HepG2 (cell line): ENCODE data around the gene SDC1. TPM values are rescaled to one million over a fixed set of nuclear protein-coding genes. Genes with fewer than 3 reads are reported as not detected.

ENCODE experiments used
- ATAC-seq: fragments of 200-7000 bp; cut with Tn5 transposase; 3 replicates; pipeline ENCODE4 v1.9.1; 2020; ENCODE audit warnings: mild to moderate bottlenecking, moderate library complexity
- BruUV-seq: library from RNA; stranded (reverse); fragments of 400-500 nt; replicated peaks from 2 replicates; lab custom pipeline; 2021; lab: Mats Ljungman, UMichigan
- CTCF ChIA-PET: fragments of 300-600 bp; formaldehyde crosslinking; extraction: SDS; loops from one replicate; lab custom pipeline; 2021; ENCODE audit warnings: low total read pairs, inconsistent platforms, low intra/inter-chr PET ratio; lab: Yijun Ruan, JAX
- POLR2A ChIA-PET: fragments of 350-600 bp; sonication (Branson Sonifier 250); formaldehyde crosslinking; loops from one replicate; lab custom pipeline; 2020; ENCODE audit warnings: antibody characterized with exemption, inconsistent platforms; lab: Yijun Ruan, JAX
- DNase-seq: peaks from one replicate; pipeline ENCODE4 v3.0.0-alpha.2; 2015; ENCODE audit warnings: low spot score
- FAIRE-seq: peaks from 3 replicates; lab custom pipeline; 2011; peaks lifted over from hg19 to GRCh38; lab: Jason Lieb, UNC
- H2AFZ ChIP-seq: one replicate; pipeline ENCODE4 v1.6.1; 2011; ENCODE audit warnings: low read length, inconsistent platforms
- H3K27ac ChIP-seq: fragments of 300-600 bp; 3 replicates; pipeline ENCODE4 v1.8.0; 2011; ENCODE audit warnings: mixed run types, mild to moderate bottlenecking, mixed read lengths, low read length, inconsistent platforms; ENCODE audit not compliant: insufficient read depth; ENCODE audit errors: extremely low read length
- H3K27me3 ChIP-seq, 2 experiments: fragments of 200-600 bp in 1 of 2; 2 replicates in 1 of 2; 3 replicates in 1 of 2; pipeline versions ENCODE4 v1.6.0 to v1.8.0; 2011; ENCODE audit warnings: low read length in 2 of 2, mild to moderate bottlenecking in 2 of 2, moderate library complexity in 2 of 2, inconsistent platforms in 1 of 2; ENCODE audit not compliant: insufficient read depth in 2 of 2, control insufficient read depth in 1 of 2
- H3K36me3 ChIP-seq, 2 experiments: fragments of 200-600 bp in 1 of 2; replicated peaks in 1 of 2; 2 replicates in 1 of 2; 3 replicates in 1 of 2; pipeline versions ENCODE4 v1.5.1 to v1.8.0; 2011; ENCODE audit warnings: low read length in 2 of 2, inconsistent platforms in 1 of 2; ENCODE audit not compliant: insufficient read depth in 2 of 2, control insufficient read depth in 1 of 2
- H3K4me1 ChIP-seq: 2 replicates; pipeline ENCODE4 v1.5.1; 2012; ENCODE audit warnings: low read length, inconsistent platforms; ENCODE audit not compliant: insufficient read depth
- H3K4me2 ChIP-seq: 2 replicates; pipeline ENCODE4 v1.6.0; 2011; ENCODE audit warnings: low read depth, low read length, inconsistent platforms
- H3K4me3 ChIP-seq, 3 experiments: fragments of 200-600 bp in 1 of 3; sonication (generic), shearing (Covaris generic) in 1 of 3; replicated peaks in 1 of 3; 2 replicates each; pipeline ENCODE4 v1.5.1; 2011 to 2016; ENCODE audit warnings: low read length in 3 of 3, inconsistent platforms in 2 of 3, low read depth in 2 of 3, mild to moderate bottlenecking in 2 of 3, control low read depth in 1 of 3, mixed read lengths in 1 of 3; ENCODE audit not compliant: insufficient read depth in 1 of 3
- H3K79me2 ChIP-seq: one replicate; pipeline ENCODE4 v1.6.1; 2011; ENCODE audit warnings: low read length, inconsistent platforms; ENCODE audit not compliant: insufficient read depth
- H3K9ac ChIP-seq: 2 replicates; pipeline ENCODE4 v1.6.0; 2011; ENCODE audit warnings: mild to moderate bottlenecking, low read depth, low read length, inconsistent platforms; ENCODE audit not compliant: insufficient read depth
- H3K9me3 ChIP-seq: 2 replicates; pipeline ENCODE4 v1.5.1; 2012; ENCODE audit warnings: mild to moderate bottlenecking, low read length
- H4K20me1 ChIP-seq: 2 replicates; pipeline ENCODE4 v1.6.0; 2011; ENCODE audit warnings: inconsistent platforms, mild to moderate bottlenecking, low read length, moderate library complexity; ENCODE audit not compliant: insufficient read depth
- AGO2 ChIP-seq: fragments of 200-400 bp; formaldehyde crosslinking; optimal IDR thresholded peaks from 2 replicates; pipeline ENCODE3; 2017; ENCODE audit warnings: mild to moderate bottlenecking, low read depth, low read length, moderate library complexity
- E2F2 ChIP-seq: sonication (generic); formaldehyde crosslinking; IDR thresholded peaks from 2 replicates; pipeline ENCODE4 v1.4.0; 2020; ENCODE audit warnings: missing genetic modification reagents, borderline replicate concordance
- WGBS: methylation state at CpG from one replicate; pipeline ENCODE4 v1.1.6; 2017; ENCODE audit warnings: low lambda C conversion rate; 5-methylcytosine and 5-hydroxymethylcytosine counted together
- in situ Hi-C: cut with HindIII; loops from 2 replicates; pipeline ENCODE4 v1.10.0; 2017; ENCODE audit warnings: low pct_unique_long_range_greater_than_20kb; ENCODE audit not compliant: extremely low pct_ligation_motif_present
- intact Hi-C: fragments of 100-400 bp; cut with micrococcal nuclease; formaldehyde crosslinking; loops from one replicate; pipeline ENCODE4 v1.10.0; 2022; ENCODE audit not compliant: unreplicated experiment
- polyA plus RNA-seq, 8 experiments: library from polyadenylated mRNA; depleted of rRNA in 3 of 8; stranded (reverse) in 7 of 8; unstranded in 1 of 8; fragments of >200 nt; fragmentation: Illumina TruSeq in 4 of 8; extraction: Trizol in 4 of 8; gene quantifications; 2 replicates each; pipeline versions ENCODE4 v1.2.1 to v1.2.3, GENCODE V29; 2011 to 2016; ENCODE audit warnings: low read depth in 4 of 8, missing spikeins in 1 of 8, mixed read lengths in 1 of 8; ENCODE audit not compliant: insufficient read depth in 1 of 8
- total RNA-seq, 5 experiments: library from RNA; depleted of rRNA; stranded (reverse); fragments of >200 nt; fragmentation: Illumina TruSeq; extraction: Trizol; gene quantifications; 2 replicates each; pipeline ENCODE4 v1.2.3, GENCODE V29; 2016; ENCODE audit warnings: low read depth in 1 of 5
- TF ChIP-seq, protein P1 (sequence below): sonication (generic); formaldehyde crosslinking; IDR thresholded peaks from 2 replicates; pipeline ENCODE4 v1.4.0; 2020; ENCODE audit warnings: missing genetic modification reagents, mild to moderate bottlenecking, borderline replicate concordance

Gene SDC1
- total and polyA plus RNA-seq, 2 of the 13 experiments (the other 11 are each of a cell fraction or from before 2014, with no cell fraction given): 108 to 119 TPM

DNA sequence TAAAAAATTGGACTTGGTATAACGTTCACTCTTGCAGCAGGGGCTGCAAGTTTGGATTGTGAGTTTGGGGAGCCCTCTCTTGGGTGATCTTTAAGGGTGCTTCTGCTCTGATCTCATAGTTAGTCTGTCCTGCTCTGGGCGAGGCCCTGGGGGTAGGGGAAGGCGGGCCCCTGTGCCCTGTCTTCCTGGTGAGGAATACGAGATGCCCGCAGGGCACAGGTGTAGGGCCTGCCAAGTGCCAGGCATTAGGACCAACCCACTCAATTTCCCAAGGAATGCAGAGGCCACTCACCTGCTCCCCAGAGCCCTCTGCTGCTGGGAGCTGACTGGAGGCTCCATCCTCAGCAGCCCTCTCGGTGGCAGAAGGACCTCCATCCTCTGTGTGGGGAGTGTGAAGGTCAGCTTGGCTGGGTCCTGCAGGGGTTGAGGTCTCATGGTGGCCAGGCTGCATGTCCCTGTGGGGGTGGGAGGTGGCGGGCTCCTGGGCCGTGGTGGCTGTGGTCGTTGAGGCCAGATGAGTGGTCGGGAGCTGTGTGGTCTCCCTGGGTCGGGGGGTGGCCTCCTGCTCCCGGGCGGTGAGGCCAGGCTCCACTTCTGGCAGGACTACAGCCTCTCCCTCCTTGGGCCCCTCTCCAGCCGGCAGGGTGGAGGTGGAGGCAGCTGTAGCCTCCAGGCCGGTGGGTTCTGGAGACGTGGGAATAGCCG lies 21.3 kb downstream of the SDC1 start:
- Histone ChIP-seq H3K4me1 (peaks cover 48% of the 10 kb centered on the region), H3K36me3 (peaks cover 22 to 34% of the 10 kb centered on the region in 2 experiments), H3K27me3 (no peaks in the 10 kb centered on the region), H3K9me3 (no peaks in the 10 kb centered on the region), H3K27ac (no peak overlapping the region), H4K20me1 (no peaks in the 10 kb centered on the region), H3K4me2 (no peak overlapping the region), H3K4me3 (no peak overlapping the region), H3K79me2 (peaks cover 16% of the 10 kb centered on the region), H2AFZ (no peak overlapping the region), H3K9ac (no peak overlapping the region)
- TF ChIP-seq E2F2 (CRISPR knock-in tag): no peak
- peak; percentile 17 for TF ChIP-seq AGO2
- TF ChIP-seq, protein P1, sequence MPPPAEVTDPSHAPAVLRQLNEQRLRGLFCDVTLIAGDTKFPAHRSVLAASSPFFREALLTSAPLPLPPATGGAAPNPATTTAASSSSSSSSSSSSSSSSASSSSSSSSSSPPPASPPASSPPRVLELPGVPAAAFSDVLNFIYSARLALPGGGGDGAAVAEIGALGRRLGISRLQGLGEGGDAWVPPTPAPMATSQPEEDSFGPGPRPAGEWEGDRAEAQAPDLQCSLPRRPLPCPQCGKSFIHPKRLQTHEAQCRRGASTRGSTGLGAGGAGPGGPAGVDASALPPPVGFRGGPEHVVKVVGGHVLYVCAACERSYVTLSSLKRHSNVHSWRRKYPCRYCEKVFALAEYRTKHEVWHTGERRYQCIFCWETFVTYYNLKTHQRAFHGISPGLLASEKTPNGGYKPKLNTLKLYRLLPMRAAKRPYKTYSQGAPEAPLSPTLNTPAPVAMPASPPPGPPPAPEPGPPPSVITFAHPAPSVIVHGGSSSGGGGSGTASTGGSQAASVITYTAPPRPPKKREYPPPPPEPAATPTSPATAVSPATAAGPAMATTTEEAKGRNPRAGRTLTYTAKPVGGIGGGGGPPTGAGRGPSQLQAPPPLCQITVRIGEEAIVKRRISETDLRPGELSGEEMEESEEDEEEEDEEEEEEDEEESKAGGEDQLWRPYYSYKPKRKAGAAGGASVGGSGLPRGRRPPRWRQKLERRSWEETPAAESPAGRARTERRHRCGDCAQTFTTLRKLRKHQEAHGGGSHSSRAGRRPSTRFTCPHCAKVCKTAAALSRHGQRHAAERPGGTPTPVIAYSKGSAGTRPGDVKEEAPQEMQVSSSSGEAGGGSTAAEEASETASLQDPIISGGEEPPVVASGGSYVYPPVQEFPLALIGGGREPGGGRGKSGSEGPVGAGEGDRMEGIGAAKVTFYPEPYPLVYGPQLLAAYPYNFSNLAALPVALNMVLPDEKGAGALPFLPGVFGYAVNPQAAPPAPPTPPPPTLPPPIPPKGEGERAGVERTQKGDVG (CRISPR knock-in tag): no peak
- 94% methylated on average over 11 of the region's 17 CpGs for WGBS
- no peak for FAIRE-seq
- BruUV-seq: no TSS peak
- intact Hi-C loops: no loop called here
- no peak for ATAC-seq
- CTCF ChIA-PET: no interaction called here
- in situ Hi-C loops: no loop called here
- POLR2A ChIA-PET: interaction anchor here (0.7 to 5.5 kb wide), 4 partner anchors 9 to 68 kb away, joined by 3 to 94 read pairs (median 5); partner anchors contain the start of gene SDC1
- no peak for DNase-seq
